Uterus (tissue), 2 donors: ENCODE results near the gene LFNG.

ENCODE experiments used
- POLR2A ChIP-seq, 2 donors: fragments of 450-650 bp; IDR thresholded peaks; one replicate each; pipeline ENCODE4 v1.6.1; 2016; ENCODE audit warnings: antibody characterized with exemption in 2 of 2, mild to moderate bottlenecking in 1 of 2, moderate library complexity in 1 of 2
- TF ChIP-seq, protein P1 (sequence below), 4 experiments: fragments of 200-600 bp in 2 of 4; fragments of 450-650 bp in 2 of 4; sonication (generic) in 2 of 4; IDR thresholded peaks; one replicate each; pipeline ENCODE4 v1.5.1; 2016 to 2019; ENCODE audit warnings: antibody characterized with exemption in 4 of 4, mild to moderate bottlenecking in 2 of 4, moderate library complexity in 1 of 4

DNA sequence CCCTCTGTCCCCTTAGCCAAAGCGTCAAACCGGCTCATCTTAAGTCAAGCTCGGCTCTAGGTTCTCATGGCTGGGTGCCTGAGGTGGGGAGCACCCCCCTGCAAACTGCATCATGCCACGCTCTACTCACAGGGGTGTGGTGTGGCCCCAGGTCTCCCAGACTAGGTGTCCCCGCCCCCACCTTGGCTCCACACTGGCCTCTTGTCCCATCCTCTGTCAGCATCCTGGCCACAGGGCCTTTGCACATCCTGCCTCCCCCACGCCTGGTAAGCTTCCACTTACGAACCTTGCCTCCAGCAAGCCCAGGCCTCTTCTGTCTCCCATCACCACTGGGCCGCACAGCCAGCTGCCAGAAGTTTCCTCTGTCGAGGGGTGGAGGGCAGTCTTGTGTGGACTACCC is 23.2 kb upstream of the LFNG start:
- TF ChIP-seq, protein P1, sequence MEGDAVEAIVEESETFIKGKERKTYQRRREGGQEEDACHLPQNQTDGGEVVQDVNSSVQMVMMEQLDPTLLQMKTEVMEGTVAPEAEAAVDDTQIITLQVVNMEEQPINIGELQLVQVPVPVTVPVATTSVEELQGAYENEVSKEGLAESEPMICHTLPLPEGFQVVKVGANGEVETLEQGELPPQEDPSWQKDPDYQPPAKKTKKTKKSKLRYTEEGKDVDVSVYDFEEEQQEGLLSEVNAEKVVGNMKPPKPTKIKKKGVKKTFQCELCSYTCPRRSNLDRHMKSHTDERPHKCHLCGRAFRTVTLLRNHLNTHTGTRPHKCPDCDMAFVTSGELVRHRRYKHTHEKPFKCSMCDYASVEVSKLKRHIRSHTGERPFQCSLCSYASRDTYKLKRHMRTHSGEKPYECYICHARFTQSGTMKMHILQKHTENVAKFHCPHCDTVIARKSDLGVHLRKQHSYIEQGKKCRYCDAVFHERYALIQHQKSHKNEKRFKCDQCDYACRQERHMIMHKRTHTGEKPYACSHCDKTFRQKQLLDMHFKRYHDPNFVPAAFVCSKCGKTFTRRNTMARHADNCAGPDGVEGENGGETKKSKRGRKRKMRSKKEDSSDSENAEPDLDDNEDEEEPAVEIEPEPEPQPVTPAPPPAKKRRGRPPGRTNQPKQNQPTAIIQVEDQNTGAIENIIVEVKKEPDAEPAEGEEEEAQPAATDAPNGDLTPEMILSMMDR (IDR thresholded peaks at IDR 0.05), result no peak
- no peak for TF ChIP-seq POLR2A (IDR thresholded peaks at IDR 0.05)
